ENCODE data around the gene DBN1.

Gene DBN1

GRCh38 chr5:177504086-177505056, 30.9 kb upstream of the DBN1 start:
- DNase-seq, result no peak

- DNase-seq, result no peak
Observed at GRCh38 chr5:177503351-177504085, 30.1 kb upstream of the DBN1 start.

DNA sequence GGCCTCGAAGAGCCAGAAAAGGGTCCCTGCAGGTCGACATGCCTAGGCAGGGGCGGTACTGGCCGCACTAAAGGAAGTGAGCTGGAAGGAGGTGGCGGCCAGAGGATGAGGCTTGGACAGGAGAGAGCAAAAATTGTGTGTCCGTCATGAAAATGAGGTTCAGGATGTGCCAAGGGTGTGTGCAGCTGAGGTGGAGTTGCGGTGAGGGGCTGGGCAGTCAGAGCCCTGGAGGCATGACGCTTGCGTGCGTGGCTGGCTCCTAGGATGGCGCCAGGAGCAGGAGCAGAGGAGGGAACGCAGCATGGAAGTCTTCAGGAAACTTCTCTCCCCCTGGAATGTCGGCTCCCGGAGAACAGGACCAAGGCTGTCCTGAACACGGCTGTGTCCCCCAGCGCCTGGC, 29.5 kb upstream of the DBN1 start:
- DNase-seq, result no peak

DNA sequence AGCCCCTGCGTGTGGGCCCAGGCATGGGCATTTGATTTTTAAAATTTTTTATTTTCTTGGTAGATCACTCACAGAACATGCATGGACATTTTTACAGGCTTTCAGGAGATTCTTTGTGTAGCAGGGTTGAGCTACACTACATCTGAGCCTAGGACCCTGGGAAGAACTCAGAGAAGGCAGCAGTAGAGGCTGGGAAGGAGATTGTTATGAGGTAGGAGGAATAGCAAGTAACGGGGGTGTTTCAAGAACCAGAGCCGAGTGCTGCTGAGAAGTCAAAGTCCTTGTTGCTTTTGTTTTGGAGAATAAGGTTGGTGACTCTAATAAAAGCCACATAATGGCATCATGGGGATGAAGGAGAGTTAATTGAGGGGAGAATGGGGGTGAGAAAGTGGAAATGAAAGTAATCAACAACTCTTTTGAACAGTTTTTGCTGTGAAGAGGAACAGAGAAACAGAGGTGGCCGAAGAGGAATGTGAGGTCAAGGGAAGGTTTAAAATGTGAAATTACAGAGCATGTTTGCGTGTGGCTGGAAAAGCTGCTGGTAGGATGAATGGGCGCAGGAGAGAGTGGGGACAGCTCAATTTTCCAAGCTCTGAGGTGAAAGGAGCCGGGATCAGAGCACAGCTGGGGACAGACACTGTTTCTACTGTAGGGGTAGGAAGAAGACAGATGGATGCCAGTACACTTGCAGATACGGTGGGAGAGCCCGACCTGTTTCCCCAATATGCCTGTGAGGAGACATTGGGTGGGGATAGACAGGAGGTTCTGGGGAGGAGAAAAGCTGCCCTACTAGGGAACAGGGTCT, 28.6 kb upstream of the DBN1 start:
- no peak for DNase-seq

DNA sequence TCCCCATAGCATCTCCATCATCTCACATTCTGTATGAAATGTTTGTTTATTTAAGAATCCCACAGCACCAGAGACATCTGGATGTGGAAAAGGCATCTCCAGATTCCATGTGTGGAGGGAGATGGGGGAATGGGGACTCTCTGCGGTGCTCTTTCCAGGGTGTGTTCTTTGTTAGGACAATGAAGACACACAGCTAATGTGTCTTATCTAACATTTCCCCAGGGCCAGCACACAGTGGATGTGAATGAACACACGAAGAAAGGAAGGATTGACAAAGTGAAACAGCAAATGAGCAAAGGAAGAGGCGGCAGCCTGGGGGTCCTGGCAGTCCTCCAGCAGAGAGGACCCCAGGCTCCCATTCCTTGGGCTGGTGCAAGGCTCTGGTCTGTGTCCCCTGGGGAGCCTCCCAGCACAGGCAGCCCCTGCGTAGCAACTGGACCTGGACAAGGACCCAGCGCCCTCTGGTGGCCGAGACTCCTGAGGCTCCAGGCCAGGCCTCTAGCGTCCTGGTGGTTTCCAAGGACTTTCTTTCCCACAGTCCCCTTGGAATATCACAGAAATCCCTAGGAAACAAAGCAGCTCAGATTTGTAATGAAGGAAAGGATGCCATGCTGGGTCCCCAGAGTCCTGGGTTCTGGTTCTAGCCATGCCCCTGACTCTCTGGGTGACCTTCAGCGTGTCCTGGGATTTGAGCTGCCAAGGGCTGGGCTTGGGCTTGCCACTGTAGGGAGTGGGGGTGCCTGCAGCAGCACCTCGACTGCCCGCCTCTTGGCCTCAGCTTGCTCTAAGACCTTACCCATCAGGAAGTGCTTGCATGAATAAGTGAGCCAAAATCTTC, 27.5 kb upstream of the DBN1 start:
- peak; percentile 45 to 85 (median 75) for DNase-seq

DNA sequence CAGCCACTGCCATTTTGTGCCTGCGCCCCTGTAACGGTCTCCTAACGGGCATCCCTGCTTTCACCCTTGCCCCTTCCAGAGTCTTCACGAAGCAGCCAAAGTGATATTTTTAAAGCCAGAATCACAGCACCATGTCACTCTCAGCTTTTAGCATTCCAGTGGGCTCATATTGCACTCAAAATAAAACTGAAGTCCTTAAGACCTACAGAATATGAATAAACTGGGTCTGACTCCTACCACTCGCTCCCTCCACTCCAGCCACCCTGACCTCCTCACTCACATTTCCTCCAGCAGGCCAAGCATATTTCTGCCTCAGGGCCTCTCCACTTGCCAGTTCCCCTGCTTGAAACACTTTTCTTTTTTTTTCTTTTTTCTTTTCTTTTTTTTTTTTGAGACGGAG, 26.4 kb upstream of the DBN1 start:
- DNase-seq, result no peak

DNA sequence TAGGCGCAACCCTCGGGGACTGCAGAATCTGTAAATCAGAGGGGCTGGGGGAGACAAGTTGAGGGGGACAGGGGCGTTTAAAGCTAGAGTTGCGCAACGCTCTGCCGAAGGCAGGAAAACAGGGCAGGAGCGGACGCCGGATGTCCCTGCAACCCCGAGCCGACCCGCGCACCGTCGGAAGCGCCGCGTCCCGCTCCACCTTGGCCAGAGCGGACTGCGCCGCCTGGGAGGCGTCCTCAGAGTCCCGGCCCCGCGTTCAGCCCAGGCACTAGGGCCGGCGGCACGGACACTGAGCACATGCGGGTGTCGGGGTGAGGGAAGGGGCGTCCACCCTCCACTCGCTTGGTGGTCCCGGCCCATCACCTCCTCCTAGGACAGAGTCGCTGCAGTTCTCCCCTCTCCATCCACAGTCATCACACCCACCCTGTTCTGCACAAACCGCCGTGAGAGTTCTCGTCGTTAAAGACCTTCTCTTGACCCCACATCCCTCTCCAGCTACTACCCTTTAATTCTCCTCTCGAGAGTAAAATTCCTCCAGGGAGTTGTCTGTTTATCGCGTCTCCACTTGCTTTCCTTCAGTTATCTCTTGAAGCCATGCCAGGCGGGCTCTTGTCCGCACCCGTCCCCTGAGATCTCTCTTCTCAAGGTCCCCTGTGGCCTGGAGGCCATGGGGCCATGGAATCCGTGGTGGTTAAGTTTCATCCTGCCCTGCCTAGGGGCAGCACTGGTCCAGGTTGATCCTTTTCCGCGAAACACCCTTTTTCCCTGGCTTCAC, 24.8 kb upstream of the DBN1 start:
- peak in 1 of 3 experiments; percentile 38 for DNase-seq

- peak; percentile 88 to 95 (median 93) for DNase-seq
Observed at GRCh38 chr5:177497292-177498012, 24.0 kb upstream of the DBN1 start, which contains the start of gene PDLIM7. Gene PDLIM7 (minus strand): TSS chr5:177497604. CDS start chr5:177496512, 1,092 bp downstream.

DNA sequence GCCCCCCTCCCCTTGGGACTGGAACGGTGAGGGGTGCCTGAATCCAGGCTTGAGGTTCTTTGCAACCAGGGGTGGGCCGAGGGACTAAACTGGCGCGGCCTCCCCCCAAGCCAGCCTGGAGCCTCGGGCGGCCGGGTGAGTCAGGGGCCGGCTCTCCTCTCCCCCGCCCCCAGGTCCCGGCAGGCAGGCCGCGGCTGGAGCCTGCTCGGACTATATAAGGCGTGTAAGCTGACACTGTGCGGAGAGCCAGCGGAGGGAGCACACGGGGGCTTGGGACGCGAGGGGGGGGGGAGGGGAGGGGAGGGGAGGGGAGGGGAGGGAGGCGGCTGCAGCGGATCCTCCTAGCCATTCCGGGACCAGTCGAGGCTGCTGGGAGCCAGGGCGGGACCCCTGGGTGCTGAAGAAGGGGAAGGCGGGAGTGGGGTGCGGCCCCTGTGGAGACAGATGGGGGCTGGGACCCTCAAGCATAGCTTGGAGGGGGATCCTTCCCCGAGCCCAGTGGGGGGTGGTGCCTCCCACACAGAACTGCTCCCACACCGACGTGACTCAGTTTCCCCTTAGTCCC, 23.4 kb upstream of the DBN1 start:
- DNase-seq, result peak; percentile 37 to 62 (median 60)

DNA sequence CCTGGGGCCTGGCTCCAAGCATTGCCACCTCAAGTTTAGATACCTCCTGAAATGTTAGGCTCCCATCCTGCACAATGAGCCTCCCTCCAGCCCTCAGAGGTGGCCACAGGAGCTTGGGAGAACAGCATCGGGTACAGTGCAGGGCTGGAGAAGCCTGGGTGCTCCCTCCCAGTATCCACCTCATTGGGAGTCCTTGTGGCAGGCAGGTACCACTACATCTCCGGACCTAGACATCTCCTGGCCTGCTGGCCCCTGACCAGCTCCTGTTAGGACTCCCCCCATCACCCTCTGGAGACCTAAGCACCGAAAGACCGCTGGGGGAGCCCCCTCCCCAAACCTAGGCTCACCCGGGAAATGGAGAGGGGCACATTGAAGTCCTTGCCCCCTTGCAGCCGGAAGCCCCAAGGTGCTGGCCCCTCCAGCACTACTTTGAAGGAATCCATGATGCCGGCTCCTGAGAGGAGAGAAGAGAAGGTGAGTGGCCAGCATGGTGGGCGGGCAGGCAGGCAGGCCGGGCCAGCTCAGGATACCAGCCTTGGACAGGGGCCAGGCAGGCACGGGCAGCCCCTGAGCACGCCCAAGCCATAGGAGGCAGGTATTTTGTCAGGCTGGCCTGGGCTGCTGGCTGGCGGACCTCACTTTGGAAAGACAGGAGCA, 22.8 kb upstream of the DBN1 start:
- DNase-seq, result peak in 1 of 3 experiments; percentile 34

DNA sequence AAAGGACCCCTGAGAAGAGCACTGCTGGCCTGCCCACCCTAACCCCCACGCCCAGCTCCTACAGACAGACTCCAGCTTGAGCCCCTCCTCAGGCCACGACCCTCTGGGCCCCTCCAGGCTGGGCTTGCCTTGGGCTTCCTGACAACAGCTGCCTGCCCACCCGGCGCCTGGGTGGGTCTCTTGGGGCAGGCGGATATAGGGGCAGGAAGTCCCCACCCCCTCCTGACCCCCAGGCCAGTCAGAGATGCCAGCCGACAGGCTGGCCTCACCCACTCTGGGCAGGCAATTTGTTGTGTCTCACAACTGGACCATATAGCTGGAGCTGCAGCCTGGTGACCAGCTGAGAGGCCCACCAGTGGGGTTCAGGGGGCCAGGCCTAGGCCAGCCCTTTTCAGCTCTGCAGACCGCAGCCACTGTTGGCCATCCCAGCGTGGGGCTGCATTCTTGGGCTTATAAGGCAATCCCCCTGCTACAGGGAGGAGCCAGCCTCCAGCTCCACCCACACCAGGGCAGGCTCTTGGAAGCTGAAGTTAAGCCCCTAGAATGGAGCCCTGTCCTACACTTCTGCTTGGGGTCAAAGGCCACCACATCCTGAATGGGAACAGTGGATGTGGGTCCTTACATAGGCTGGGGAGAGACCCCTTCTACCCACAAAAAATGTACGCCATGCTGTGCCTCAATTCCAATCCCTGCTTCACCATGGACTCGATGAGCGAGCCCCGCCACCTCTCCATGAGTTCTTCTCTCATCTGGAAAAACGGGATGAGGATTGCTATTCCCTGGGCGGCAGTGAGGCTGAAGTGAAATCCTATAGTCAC, 22.0 kb upstream of the DBN1 start:
- no peak for DNase-seq

DNA sequence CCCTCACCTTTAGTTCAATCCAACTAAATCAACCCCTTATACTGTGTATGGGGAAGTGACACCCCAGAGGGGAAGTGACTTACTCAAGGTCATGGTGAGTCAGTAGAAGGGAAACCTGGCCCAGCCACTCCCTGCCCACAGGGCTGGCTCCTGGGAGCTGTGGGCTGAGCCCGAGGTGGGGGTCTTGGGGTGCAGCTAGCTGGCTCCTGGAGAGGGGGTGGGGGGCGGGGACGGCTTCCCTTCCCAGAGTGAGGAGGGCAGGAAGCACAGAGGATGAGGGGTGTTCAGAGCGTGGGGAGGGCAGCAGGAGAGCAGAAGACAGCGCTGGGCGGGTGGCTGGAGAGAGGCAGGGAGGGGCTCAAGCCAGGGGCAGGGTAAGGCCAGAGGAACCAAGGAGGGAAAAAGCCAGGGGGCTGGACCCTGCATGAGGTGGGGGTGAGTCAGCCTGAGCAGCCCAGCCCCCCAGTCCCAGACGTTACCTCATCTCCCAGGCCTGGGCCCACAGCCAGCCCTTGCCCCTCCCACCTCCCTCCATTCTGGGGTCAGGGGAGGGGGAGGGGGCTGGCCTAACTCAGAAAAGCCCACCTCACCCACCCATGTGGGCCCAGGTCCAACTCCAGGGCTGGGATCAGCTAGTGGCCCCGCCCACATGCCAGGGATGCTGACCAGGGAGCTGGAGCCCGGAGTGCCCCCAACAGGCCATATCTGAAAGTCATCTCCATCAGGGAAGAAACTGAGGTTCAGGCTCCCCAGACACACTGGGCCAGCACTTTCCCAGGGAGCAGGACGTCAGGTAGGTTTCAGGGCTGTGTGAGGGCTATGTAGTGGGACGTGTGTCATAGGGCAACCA, 21.1 kb upstream of the DBN1 start:
- no peak for DNase-seq

- DNase-seq, result no peak
Observed at GRCh38 chr5:177493795-177494345, 20.4 kb upstream of the DBN1 start.

GRCh38 chr5:177492841-177493240, 19.4 kb upstream of the DBN1 start:
- DNase-seq, result no peak

DNA sequence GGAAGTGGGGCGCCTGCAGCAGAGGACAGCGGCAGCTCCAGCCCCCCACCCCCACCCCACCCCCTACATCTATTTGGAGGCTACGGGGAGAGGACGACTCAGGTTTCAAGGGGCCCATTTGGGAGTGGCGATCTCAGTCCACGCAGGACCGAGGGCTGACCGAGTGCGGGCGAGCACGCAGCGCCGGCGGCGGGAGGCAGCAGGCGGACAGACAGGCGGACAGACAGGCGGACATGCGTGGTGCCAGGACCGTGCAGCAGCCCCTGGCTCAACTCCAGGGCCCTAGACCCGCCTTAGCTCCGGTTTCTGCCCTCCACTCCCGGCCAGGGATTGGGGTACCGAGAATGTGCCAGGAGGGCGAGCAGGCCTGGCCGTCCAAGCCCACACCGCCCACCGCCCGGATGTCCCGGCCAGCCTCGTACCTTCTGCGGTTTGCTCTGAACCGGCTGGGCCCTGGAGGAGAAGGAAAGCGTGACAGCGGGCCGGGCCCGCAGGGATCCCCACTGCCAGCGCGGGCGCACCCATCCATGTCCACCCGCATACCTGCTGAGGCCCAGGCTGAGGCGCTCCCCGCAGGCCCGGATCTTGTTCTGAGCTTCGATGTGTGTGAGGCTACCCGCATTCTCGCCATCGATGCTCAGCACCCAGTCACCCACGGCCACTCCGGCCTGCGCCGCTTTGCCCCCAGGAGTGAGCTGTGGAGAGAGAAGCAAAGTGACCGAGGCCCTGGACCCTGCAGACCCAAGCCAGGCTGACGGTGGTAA, 18.7 kb upstream of the DBN1 start:
- DNase-seq, result no peak

GRCh38 chr5:177491429-177491945, 18.1 kb upstream of the DBN1 start:
- DNase-seq, result no peak

All from NCI-H1417 (cell line).